ENCODE results near the gene KLHL29. TPM values are rescaled to one million over a fixed set of nuclear protein-coding genes. Genes with fewer than 3 reads are reported as not detected.

Gene KLHL29
- total RNA-seq, 1 experiment from 2014 or later: 2.4 TPM

DNA sequence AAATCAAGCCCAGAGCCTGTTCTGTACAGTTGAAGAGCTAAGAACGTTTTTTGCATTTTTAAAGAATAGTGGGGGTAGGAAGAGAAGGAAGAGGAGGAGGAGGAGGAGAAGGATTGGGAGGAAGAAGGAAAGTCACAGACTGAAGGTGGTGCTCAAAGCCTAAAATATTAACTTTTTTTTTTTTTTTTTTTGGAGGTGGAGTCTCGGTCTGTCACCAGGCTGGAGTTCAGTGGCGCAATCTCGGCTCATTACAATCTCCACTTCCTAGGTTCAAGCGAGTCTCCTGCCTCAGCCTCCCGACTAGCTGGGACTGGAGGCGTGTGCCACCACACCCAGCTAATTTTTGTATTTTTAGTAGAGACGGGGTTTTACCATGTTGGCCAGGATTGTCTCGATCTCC lies 18.3 kb upstream of the KLHL29 start:
- H3K4me3 Mint-ChIP-seq: no peak overlapping the region
- H3K9me3 ChIP-seq (ENCODE audit: control insufficient read depth, low read depth, low read length): no peaks in the 10 kb centered on the region
- H2BK15ac ChIP-seq (ENCODE audit: low read depth, low read length): no peak overlapping the region
- H3K27me3 Mint-ChIP-seq (ENCODE audit: low read depth): peaks cover 6% of the 10 kb centered on the region
- H3K36me3 Mint-ChIP-seq (ENCODE audit: insufficient read depth in 1 of 3, low read depth in 3 of 3): no peaks in the 10 kb centered on the region
- DNase-seq: no peak
- H3K27me3 ChIP-seq (ENCODE audit: insufficient read depth, low read length): no peaks in the 10 kb centered on the region; the same call in 1 of the 2 replicates
- H3K27ac ChIP-seq (ENCODE audit: insufficient read length, low read depth, low read length): no peak overlapping the region
- no peaks in the 10 kb centered on the region for H3K79me2 ChIP-seq (ENCODE audit: insufficient read depth, low read length)
- peaks cover 0 to 3% of the 10 kb centered on the region in 2 experiments; a peak in 1 of 5 replicates for H3K9me3 Mint-ChIP-seq
- H2BK120ac ChIP-seq (ENCODE audit: low read depth, low read length, poor library complexity, severe bottlenecking): no peak overlapping the region
- H3K9ac ChIP-seq (ENCODE audit: extremely low read depth, insufficient read length, low read length): no peak overlapping the region
- H2BK20ac ChIP-seq (ENCODE audit: low read depth, low read length, poor library complexity, severe bottlenecking): no peak overlapping the region
- peaks cover 0 to 11% of the 10 kb centered on the region in 2 experiments; a peak in 3 of 4 replicates for H3K4me1 Mint-ChIP-seq
- H3K14ac ChIP-seq (ENCODE audit: insufficient read depth, low read length): no peak overlapping the region
- H3T11ph ChIP-seq (ENCODE audit: low read length): no peak overlapping the region
- H3K4me1 ChIP-seq (ENCODE audit: insufficient read depth, low read length): no peaks in the 10 kb centered on the region
- no peak overlapping the region for H3K56ac ChIP-seq (ENCODE audit: insufficient read length, low read depth, low read length)
- H3K79me1 ChIP-seq (ENCODE audit: insufficient read depth, low read depth, low read length, poor library complexity, severe bottlenecking): no peaks in the 10 kb centered on the region
- no peak overlapping the region for H3K4ac ChIP-seq (ENCODE audit: low read depth, low read length)
- H4K20me1 ChIP-seq (ENCODE audit: control insufficient read depth, insufficient read depth, insufficient read length): no peaks in the 10 kb centered on the region
- no peak overlapping the region for H4K91ac ChIP-seq (ENCODE audit: insufficient read length, low read depth, low read length)
- no peak overlapping the region for H3K27ac Mint-ChIP-seq
- no peak overlapping the region for H3K23ac ChIP-seq (ENCODE audit: insufficient read length, low read depth, low read length)
- H2AFZ ChIP-seq (ENCODE audit: low read length): no peak overlapping the region
- no peak overlapping the region for H3K18ac ChIP-seq (ENCODE audit: insufficient read length, low read depth, low read length)
- no peak overlapping the region for H2AK5ac ChIP-seq (ENCODE audit: insufficient read length, low read length)
- no peak for TF ChIP-seq CTCF (conservative IDR thresholded peaks at IDR 0.05)
- no peak overlapping the region for H4K8ac ChIP-seq (replicated peaks; ENCODE audit: insufficient read length, low read depth, low read length)
- no peak overlapping the region for H2BK12ac ChIP-seq (ENCODE audit: insufficient read length, low read depth, low read length)
- no peak overlapping the region for H3K4me2 ChIP-seq (ENCODE audit: insufficient read depth, insufficient read length, low read length)
- H3K23me2 ChIP-seq (ENCODE audit: insufficient read length, low read depth, low read length, poor library complexity, severe bottlenecking): no peaks in the 10 kb centered on the region
- H4K5ac ChIP-seq (ENCODE audit: insufficient read length, low read depth, low read length): no peak overlapping the region
- H2BK5ac ChIP-seq (ENCODE audit: insufficient read length, low read length): no peak overlapping the region
- WGBS (ENCODE audit: extremely low coverage, insufficient read length, low lambda C conversion rate): 100% methylated on average over 1 of the region's 9 CpGs
